GM21381 (cell line): ENCODE measurements around the gene SDK1.

Experiments used
- ATAC-seq: cut with Tn5 transposase; IDR thresholded peaks from one replicate; pipeline ENCODE4 v1.9.1; 2021; ENCODE audit warnings: mild to moderate bottlenecking, moderate library complexity; ENCODE audit not compliant: unreplicated experiment

The SDK1 gene

GRCh38 chr7:4000139-4000538 lies 699.1 kb downstream of the SDK1 start:
- ATAC-seq: no peak

- no peak for ATAC-seq
Measured at GRCh38 chr7:4000934-4001333, 699.9 kb downstream of the SDK1 start.

- no peak for ATAC-seq
Measured at GRCh38 chr7:4001742-4002141, 700.7 kb downstream of the SDK1 start.

- ATAC-seq: no peak
Measured at GRCh38 chr7:4003503-4003902, 702.5 kb downstream of the SDK1 start.

- ATAC-seq: no peak
Measured at GRCh38 chr7:4006687-4007086, 705.6 kb downstream of the SDK1 start.

GRCh38 chr7:4009211-4010060 lies 708.4 kb downstream of the SDK1 start:
- ATAC-seq: no peak

- ATAC-seq: no peak
Measured at GRCh38 chr7:4010061-4010605, 709.1 kb downstream of the SDK1 start.

GRCh38 chr7:4010923-4011656 lies 710.0 kb downstream of the SDK1 start:
- ATAC-seq: no peak

- no peak for ATAC-seq
Measured at GRCh38 chr7:4013793-4014192, 712.7 kb downstream of the SDK1 start.

- ATAC-seq: no peak
Measured at GRCh38 chr7:4014346-4015050, 713.4 kb downstream of the SDK1 start.

GRCh38 chr7:4015371-4015770 lies 714.3 kb downstream of the SDK1 start:
- no peak for ATAC-seq

GRCh38 chr7:4015996-4016395 lies 714.9 kb downstream of the SDK1 start:
- ATAC-seq: no peak

GRCh38 chr7:4017081-4017480 lies 716.0 kb downstream of the SDK1 start:
- no peak for ATAC-seq

GRCh38 chr7:4017785-4018184 lies 716.7 kb downstream of the SDK1 start:
- no peak for ATAC-seq

- ATAC-seq: no peak
Measured at GRCh38 chr7:4018601-4019316, 717.7 kb downstream of the SDK1 start.

GRCh38 chr7:4020086-4020485 lies 719.0 kb downstream of the SDK1 start:
- ATAC-seq: no peak

GRCh38 chr7:4021413-4021812 lies 720.4 kb downstream of the SDK1 start:
- ATAC-seq: no peak

GRCh38 chr7:4022265-4022664 lies 721.2 kb downstream of the SDK1 start:
- no peak for ATAC-seq

- no peak for ATAC-seq
Measured at GRCh38 chr7:4023502-4023901, 722.5 kb downstream of the SDK1 start.

- no peak for ATAC-seq
Measured at GRCh38 chr7:4024133-4024532, 723.1 kb downstream of the SDK1 start.

GRCh38 chr7:4024806-4025205 lies 723.8 kb downstream of the SDK1 start:
- ATAC-seq: no peak
